Vagina (tissue), 2 donors: ENCODE results near the gene NHLRC1. TPM values are rescaled to one million over a fixed set of nuclear protein-coding genes. Genes with fewer than 3 reads are reported as not detected.

Experiments
- DNase-seq, 2 donors: peaks; one replicate each; pipeline ENCODE4 v3.0.0-alpha.2; 2017; ENCODE audit errors: extremely low spot score in 2 of 2
- H3K27ac ChIP-seq: fragments of 200-600 bp; sonication (generic); one replicate; pipeline ENCODE4 v1.5.1; 2019
- H3K27me3 ChIP-seq: fragments of 200-600 bp; sonication (generic); one replicate; pipeline ENCODE4 v1.5.1; 2019
- H3K36me3 ChIP-seq, 2 donors: fragments of 200-600 bp; sonication (generic); one replicate each; pipeline ENCODE4 v1.5.1; 2017 to 2019
- H3K4me1 ChIP-seq: fragments of 200-600 bp; sonication (generic); one replicate; pipeline ENCODE4 v1.5.1; 2019
- H3K4me3 ChIP-seq, 2 donors: fragments of 200-600 bp; sonication (generic); 1 replicate in 1 of 2; 2 replicates in 1 of 2; pipeline ENCODE4 v1.5.1; 2016 to 2019
- H3K9me3 ChIP-seq: fragments of 200-600 bp; sonication (generic); one replicate; pipeline ENCODE4 v1.5.1; 2019
- POLR2A ChIP-seq, 2 donors: fragments of 450-650 bp; IDR thresholded peaks; one replicate each; pipeline ENCODE4 v1.6.1; 2017; ENCODE audit warnings: antibody characterized with exemption in 2 of 2, mild to moderate bottlenecking in 2 of 2, moderate library complexity in 2 of 2
- POLR2AphosphoS5 ChIP-seq, 2 donors: sonication (generic); formaldehyde crosslinking; IDR thresholded peaks; one replicate each; pipeline ENCODE4 v1.9.0; 2017; ENCODE audit warnings: antibody characterized with exemption in 2 of 2, mild to moderate bottlenecking in 2 of 2, low read depth in 1 of 2; ENCODE audit not compliant: insufficient read depth in 1 of 2
- intact Hi-C: fragments of 100-400 bp; cut with DNase I; formaldehyde crosslinking; loops from one replicate; pipeline ENCODE4 v1.15.1; 2023
- total RNA-seq: library from RNA; depleted of rRNA; stranded (reverse); fragments of >200 nt; gene quantifications from one replicate; pipeline ENCODE4 v1.2.3, GENCODE V29; 2016
- TF ChIP-seq, protein P1 (sequence below), 3 experiments: fragments of 450-650 bp in 2 of 3; fragments of 200-600 bp in 1 of 3; sonication (generic) in 1 of 3; IDR thresholded peaks; one replicate each; pipeline ENCODE4 v1.5.1; 2017 to 2019; ENCODE audit warnings: antibody characterized with exemption in 3 of 3, mild to moderate bottlenecking in 2 of 3, moderate library complexity in 2 of 3

The NHLRC1 gene
- total RNA-seq, 1 donor from 2014 or later = 0.74 TPM

DNA sequence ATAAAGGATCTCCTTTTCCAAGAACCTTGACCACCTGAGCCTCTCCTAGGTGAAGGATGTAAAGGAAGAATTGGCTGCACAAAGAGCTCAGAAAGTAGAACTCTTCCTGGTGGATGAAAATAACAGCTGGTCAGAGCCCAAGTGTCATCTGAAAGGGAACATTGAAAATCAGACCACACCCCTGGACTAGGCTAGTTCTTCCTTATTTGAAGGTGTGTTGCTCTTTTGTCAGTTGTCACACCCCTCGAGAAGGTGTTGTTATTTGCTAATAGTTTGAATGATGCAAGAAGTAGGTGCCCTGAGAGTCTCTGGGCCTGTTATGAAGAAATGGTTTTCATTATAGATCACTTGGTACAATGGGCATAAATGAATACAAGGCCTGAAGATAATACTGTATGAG, 31.1 kb downstream of the NHLRC1 start:
- Histone ChIP-seq H3K36me3 (no peaks in the 10 kb centered on the region), H3K4me1 (no peaks in the 10 kb centered on the region), H3K4me3 (no peak overlapping the region), H3K9me3 (no peaks in the 10 kb centered on the region), H3K27ac (no peak overlapping the region), H3K27me3 (no peaks in the 10 kb centered on the region)
- intact Hi-C loops = no loop called here
- no peak for DNase-seq
- TF ChIP-seq POLR2AphosphoS5 (IDR thresholded peaks at IDR 0.05; ENCODE audit: insufficient read depth in 1 of 2, low read depth in 1 of 2) (peak in 1 of 2 donors; percentile 20), POLR2A (IDR thresholded peaks at IDR 0.05) (no peak)
- TF ChIP-seq, protein P1, sequence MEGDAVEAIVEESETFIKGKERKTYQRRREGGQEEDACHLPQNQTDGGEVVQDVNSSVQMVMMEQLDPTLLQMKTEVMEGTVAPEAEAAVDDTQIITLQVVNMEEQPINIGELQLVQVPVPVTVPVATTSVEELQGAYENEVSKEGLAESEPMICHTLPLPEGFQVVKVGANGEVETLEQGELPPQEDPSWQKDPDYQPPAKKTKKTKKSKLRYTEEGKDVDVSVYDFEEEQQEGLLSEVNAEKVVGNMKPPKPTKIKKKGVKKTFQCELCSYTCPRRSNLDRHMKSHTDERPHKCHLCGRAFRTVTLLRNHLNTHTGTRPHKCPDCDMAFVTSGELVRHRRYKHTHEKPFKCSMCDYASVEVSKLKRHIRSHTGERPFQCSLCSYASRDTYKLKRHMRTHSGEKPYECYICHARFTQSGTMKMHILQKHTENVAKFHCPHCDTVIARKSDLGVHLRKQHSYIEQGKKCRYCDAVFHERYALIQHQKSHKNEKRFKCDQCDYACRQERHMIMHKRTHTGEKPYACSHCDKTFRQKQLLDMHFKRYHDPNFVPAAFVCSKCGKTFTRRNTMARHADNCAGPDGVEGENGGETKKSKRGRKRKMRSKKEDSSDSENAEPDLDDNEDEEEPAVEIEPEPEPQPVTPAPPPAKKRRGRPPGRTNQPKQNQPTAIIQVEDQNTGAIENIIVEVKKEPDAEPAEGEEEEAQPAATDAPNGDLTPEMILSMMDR (IDR thresholded peaks at IDR 0.05) = no peak

DNA sequence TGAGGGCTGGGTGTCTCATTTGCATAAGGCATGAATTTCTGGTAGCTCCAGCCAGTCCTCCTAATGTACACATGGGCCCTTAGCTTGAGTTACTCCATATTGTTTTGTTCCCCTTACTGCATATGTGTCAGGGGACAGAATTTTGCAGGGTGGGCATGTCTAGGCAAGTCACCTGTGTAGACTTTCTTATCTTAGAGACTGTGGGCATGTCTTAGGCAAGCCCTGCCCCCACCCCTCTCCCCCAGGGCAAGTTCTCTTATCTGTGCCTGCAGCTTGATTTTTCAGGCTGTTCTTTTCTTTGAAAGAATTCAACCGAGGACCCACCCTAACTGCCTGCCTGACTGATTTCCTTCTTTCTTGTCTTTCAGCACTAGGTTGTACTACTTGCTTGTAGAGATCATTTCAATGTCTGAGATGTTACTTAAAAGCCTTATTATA, 32.1 kb downstream of the NHLRC1 start:
- DNase-seq = no peak
- no peak for TF ChIP-seq POLR2A (IDR thresholded peaks at IDR 0.05)
- TF ChIP-seq, protein P1 (IDR thresholded peaks at IDR 0.05) = no peak
- no peak for TF ChIP-seq POLR2AphosphoS5 (IDR thresholded peaks at IDR 0.05; ENCODE audit: insufficient read depth in 1 of 2, low read depth in 1 of 2)
- H3K27ac ChIP-seq = no peak overlapping the region
- intact Hi-C loops = no loop called here
- no peaks in the 10 kb centered on the region for H3K36me3 ChIP-seq
- H3K4me1 ChIP-seq = no peaks in the 10 kb centered on the region
- no peak overlapping the region for H3K4me3 ChIP-seq
- no peaks in the 10 kb centered on the region for H3K9me3 ChIP-seq
- H3K27me3 ChIP-seq = no peaks in the 10 kb centered on the region

DNA sequence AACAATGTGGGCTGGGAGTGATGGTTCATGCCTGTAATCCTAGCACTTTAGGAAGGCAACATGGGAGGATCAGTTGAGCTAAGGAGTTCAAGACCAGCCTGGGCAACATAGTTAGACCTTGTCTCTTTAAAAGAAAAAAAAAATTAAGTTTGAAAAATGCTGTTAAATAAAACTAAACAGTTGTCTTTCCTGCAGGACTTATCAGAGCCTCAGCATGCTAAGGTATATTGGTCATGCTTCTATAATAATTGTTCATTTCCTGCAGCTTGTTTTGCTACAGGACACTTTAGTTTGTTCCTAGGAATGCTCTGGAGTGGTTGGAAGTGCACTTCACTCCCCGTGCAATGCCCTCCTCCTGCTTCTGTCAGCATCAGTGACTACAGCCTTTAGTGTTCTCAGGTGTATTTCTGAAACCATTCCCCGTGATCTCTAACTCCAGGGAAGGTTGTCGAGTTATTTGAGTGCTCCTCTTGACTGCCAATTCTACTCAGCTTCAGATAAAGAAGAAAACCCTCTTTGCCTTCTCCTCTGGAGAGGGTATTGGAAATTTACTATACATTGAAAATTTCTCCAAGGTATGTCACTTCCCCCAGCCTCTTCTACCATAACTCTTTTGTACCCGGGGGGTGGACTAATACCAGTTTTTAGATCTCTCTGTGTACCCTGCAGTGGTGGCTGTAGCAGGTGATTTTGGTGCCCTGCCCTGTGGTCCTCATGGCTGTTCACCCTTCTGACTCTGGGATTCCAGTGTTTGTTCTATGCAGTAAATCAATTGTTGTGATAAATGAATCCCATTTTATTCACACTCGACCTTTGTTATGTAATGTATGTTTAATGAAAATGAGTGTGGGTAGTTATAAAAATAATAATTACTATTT, 33.8 kb downstream of the NHLRC1 start:
- Histone ChIP-seq H3K9me3 (no peaks in the 10 kb centered on the region), H3K27ac (no peak overlapping the region), H3K4me1 (no peaks in the 10 kb centered on the region), H3K36me3 (no peaks in the 10 kb centered on the region), H3K4me3 (no peak overlapping the region), H3K27me3 (no peaks in the 10 kb centered on the region)
- intact Hi-C loops = no loop called here
- no peak for DNase-seq
- no peak for TF ChIP-seq POLR2A (IDR thresholded peaks at IDR 0.05)
- TF ChIP-seq, protein P1 (IDR thresholded peaks at IDR 0.05) = no peak
- no peak for TF ChIP-seq POLR2AphosphoS5 (IDR thresholded peaks at IDR 0.05; ENCODE audit: insufficient read depth in 1 of 2, low read depth in 1 of 2)

DNA sequence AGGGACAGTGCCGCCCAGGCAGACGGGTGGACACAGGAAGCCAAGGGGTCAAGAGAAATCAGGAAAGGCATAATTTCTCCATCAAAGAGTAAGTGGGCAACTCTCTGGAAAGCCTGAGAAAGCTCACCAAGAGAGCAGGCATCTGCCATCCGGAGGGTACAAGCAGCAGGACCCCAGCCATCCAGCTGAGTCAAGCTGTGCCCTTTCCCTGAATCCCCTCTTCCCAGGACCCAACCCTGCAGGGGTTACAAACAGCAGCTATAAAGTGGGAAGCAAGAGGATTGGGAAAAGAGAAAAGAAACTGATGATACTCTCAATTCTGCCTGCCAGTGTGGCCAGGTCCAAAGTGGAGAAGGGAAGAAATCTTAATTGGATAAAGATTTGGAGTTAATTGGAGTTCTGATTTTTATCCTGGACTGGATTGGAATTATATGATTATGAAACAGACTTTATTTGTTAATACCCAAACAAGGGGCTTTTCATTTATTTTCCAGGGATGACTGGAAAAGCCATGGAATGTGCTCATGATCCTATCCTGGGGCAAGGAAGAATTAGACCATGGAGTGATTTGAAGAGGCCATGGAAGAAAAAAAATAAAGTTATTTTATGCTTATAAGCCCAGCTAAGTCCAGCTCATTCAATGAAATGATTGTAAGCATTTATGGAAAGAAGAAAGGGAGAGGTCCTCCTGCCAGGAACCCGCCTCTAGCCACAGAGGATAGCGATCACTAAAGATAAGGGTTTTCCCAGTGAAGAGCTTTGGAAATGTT, 34.9 kb downstream of the NHLRC1 start:
- TF ChIP-seq POLR2A (IDR thresholded peaks at IDR 0.05) = no peak
- TF ChIP-seq, protein P1 (IDR thresholded peaks at IDR 0.05) = no peak
- no peak for TF ChIP-seq POLR2AphosphoS5 (IDR thresholded peaks at IDR 0.05; ENCODE audit: insufficient read depth in 1 of 2, low read depth in 1 of 2)
- H3K9me3 ChIP-seq = no peaks in the 10 kb centered on the region
- H3K4me1 ChIP-seq = no peaks in the 10 kb centered on the region
- H3K27me3 ChIP-seq = no peaks in the 10 kb centered on the region
- H3K27ac ChIP-seq = no peak overlapping the region
- H3K4me3 ChIP-seq = no peak overlapping the region
- H3K36me3 ChIP-seq = no peaks in the 10 kb centered on the region
- DNase-seq = no peak
- intact Hi-C loops = no loop called here
